NCI-H1417 treated with DMSO at 0.1 percent for 48 hours (cell line): ENCODE measurements around the gene REPIN1.

Experiments
- DNase-seq: peaks from one replicate; lab custom pipeline; 2025; lab: John Stamatoyannopoulos, UW

Gene REPIN1

DNA sequence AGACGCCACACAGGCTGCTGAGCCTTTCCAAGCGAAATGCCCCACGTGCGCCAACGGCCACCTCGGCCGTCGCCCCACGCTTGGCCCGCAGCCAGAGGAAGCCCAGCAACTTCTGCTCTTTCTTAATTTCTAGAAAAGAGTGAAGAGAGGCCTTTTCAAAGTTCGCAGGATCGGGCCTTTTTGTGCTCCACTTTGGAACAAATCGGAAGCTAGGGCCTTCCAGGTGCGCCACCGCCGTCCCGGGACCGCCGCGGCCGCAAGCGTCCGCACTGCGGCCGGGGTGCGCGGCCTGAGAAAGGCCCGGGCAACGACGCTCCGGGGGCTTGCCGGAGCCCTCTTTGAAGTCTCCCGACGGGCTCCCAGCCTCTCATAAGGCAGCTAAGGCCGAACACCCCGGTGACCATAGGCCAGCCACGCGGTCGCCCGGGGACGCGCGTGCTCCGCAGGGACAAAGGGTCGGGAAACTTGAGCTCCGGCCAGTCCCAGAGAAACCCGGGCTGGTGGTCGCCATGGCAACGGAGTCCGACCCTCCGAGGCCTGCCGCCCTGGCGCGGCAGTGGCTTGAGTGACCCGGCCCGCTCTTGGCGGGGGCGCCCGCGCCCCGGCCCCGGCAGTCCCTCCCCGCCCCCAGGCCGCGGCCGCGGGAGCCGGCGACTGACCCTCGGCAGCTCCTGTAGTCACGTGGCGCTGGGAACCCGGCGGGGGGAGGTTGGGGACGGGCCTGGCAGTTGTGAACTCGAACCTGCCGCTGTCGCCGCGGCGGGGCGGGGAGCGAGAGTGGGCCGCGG is at the start of gene REPIN1:
REPIN1 (plus strand) TSS at position 727 of the 788 bp plus-strand sequence. CDS start 890 bp downstream, outside the sequence.
- DNase-seq = peak; percentile 64

GRCh38 chr7:150321788-150322113 is 46.9 kb upstream of the REPIN1 start:
- DNase-seq = no peak

DNA sequence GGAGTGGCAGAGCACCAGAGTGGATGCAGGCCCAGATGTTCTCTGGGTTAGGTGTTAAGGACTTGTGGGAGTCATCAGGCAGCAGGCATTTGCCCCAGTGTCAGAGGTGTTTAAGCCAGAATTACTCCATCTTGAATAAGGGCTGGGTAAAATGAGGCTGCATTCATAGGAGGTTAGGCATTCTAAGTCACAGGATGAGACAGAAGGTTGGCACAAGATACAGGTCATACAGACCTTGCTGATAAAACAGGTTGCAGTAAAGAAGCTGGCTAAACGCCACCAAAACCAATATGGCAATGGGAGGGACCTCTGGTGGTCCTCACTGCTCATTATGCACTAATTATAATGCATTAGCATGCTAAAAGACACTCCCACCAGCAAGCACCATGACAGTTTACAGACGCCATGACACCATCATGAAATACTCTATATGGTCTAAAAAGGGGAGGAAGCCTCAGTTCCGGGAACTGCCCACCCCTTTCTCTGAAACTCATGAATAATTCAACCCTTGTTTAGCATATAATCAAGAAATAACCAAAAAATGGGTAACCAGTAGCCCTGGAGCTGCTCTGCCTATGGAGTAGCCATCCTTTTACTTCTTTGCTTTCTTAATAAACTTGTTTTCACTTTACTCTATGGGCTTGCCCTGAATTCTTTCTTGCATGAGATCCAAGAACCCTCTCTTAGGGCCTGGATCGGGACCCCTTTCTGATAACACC is 46.3 kb upstream of the REPIN1 start:
- DNase-seq = no peak

DNA sequence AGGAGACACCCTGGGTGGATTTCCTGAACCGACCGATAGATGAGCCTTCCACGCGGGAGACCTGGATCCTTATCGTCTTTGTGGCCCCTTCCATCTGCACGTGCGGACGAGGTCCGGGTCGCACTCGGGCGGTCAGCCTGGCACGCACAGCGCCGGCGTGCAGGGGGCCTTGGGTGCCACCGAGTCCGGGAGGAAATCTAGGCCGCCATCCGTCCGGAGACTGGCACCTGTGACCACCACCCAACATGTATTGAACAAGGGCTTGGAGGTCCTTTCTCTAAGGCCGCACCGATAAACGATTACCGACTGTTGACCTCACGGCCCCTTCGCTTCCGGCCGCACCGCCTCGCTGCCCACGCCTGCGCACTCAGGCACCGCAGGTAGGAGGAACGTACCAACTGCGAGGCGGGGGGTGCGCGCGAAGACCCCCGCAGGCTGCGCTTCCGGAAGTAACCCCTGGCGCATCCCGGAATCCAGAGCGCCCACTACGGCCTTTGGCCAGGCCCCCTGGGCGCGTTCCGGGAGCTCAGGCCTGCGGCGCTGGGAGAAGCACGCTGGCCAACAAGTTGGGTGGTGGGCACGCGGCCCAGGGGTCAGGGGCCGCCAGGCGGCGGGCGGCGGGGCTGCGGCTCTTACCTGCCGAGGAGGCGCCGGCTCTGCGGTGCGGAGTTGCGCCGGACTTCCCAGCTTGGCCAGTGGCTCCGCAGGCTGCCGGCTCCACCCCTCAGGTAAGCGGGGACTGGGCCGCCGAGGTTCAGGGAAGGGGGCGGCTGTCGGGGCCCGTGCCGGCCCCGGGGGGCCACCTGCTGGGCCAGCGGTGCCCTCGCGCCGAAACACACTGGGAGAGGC is 45.6 kb upstream of the REPIN1 start, which contains the start of the genes ACTR3C and LRRC61:
ACTR3C (minus strand) TSS at position 713 of the 849 bp plus-strand sequence. CDS start 28,249 bp downstream, outside the sequence.
LRRC61 (plus strand) TSS at position 523 of the 849 bp plus-strand sequence. CDS start 13,507 bp downstream, outside the sequence.
- peak; percentile 76 for DNase-seq

DNA sequence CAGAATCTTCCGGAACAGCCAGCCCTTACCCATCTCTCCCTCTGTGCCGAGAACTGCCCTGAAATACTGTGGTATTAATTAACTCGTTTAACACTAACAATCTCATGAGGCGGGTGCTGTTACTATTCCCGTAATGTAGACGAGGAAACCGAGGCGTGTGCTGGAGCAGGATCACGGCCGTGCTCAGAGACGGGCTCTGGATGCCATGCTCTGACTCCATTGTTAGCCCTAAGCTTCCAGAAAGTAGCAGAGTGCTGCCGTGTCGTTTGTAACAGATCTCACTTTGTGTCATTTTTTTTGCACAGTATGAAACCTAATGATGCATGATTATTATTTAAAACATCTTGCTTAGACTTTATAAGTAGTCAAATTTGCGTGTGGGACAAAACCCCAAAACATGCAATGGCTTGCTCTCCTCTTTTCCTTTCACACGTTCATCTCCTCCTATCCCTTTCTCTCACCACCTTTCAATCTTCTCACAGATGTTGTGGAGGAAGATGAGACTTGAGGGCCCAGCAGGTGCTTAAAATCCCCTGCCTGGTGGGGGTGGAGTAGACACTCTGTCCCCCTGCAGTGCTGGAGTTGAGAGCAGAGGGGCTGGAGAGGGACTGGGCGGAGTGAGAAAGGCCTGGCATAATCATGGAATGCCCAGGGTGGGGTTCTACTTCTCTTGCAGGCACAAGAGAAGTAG is 44.8 kb upstream of the REPIN1 start:
- no peak for DNase-seq

DNA sequence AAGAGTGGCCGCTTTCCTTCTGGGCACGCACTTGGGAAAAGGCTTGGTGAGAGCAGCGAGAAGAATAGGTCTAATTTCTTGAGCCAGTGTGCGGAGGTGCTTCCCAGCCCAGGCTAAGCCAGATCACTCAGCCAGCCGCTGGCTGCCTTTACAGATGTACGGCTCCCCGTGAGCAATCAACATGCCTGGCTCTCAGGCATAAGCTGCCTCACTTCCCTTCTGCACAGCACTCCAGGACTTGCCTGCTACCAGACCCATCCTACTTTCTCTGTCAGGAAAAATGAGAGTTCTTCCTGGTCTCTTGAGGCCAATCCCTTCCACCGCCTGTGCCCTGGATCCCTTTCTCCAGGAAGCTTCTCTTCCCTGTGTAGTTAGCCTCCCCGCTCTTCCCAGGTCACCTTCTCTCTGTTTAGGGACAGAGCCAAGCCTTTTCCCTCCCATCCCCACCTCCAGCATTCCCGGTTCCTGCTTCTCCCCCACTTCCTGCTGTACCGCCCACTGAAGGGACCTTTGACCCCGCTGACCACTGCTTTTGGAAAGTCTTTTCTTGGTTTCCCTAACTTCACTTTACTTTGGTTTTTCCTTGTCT is 44.2 kb upstream of the REPIN1 start:
- no peak for DNase-seq

- DNase-seq = no peak
These were observed 43.5 kb upstream of the REPIN1 start for GRCh38 chr7:150325110-150325611.

DNA sequence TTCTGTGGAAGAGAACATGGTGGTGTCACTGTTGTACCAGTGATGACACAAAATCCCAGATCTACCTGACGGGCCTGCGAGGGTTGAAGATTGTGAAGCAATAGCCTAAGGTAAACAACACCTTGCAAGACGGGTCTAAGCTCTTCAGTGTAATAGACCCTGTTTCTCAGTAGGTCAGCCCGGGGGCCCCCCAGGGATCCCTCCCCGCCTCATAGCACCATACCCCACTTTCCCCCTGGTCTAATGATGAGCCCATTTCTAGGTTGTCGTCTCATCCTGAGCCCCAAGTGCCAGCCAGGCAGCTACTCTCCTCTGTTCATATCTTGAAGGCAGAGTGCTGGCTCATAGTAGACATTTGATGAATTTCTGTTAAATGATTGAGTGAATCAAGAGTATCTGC is 42.7 kb upstream of the REPIN1 start:
- no peak for DNase-seq

- DNase-seq = no peak
These were observed 41.9 kb upstream of the REPIN1 start for GRCh38 chr7:150326657-150327268.

DNA sequence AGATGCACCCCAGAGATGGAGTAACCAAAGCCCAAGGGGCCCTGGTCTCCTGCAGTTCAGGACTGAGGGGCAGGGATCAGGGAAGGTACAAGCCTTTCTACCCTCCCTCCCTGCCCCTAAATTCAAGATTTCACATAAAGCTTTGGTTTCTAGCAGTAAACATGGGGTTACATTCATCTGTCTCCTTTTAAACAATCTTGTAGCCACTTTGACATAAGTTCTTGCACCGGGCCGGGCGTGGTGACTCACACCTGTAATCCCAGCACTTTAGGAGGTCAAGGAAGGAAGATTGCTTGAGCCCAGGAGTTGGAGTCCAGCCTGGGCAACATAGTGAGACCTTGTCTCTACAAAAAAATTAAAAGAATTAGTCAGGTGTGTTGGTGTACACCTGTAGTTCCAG is 41.3 kb upstream of the REPIN1 start:
- no peak for DNase-seq

- DNase-seq = no peak
These were observed 39.1 kb upstream of the REPIN1 start for GRCh38 chr7:150329331-150330120.

DNA sequence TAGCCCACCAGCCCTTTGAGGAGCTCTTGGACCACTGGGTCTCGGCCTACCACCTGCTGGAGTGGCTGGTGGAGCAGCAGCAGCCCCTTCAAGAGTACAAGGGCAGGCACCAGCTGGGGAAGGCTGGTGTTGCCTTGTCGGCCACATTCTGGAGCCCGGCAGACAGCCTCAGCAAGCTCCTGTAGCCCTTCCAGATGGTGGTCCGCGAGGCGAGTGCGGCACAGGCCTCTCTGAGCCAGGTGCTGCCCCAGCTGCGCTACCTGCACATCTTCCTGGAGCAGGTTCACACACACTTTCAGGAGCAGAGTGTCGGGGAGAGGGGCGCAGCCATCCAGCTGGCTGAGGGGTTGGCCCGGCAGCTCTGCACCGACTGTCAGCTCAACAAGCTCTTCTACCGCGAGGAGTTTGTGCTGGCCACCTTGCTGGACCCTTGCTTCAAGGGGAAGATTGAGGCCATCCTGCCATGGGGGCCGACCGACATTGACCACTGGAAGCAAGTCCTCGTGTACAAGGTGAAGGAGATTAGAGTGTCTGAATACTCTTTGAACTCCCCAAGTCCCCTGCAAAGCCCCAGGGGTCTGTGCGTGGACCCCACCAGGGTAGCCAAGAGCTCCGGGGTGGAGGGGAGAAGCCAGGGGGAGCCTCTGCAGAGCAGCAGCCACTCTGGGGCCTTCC is 38.3 kb upstream of the REPIN1 start:
- DNase-seq = no peak

DNA sequence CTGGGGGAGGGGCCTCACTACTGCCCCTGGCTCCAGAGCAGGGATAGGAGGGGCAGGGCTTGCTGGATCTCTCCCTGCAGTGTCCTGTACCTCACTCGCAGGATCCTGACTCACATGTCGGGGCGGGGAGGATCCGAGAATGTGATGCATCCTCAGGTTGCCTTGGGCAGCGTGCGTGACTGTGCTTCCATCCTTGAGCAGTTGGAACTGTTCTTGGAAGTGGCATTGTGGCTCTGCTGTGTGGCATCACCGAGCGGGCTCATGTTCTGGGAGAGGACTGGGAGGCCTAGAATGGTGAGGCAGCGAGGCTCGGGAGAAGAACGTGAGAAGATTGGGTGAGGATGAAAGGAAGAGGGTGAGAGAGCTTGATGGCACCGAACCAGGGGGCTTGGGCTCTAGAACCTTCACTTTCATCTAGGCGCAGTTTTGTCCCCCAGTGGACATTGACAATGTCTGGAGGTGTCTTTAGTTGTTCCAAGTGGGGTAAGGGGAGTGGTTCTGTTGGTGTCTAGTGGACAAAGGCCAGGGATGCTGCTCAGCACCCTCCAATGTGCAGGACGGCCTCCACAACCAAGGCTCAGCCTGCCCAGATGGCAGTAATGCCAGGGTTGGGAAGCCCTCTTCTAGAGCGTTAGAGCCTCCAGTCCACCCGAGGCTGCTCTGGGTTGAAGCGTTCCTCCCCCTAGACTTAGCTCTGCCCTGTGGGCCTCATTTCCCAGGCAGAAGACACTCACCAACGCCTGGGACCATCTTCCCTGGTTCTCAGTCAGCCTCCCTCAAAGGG is 35.6 kb upstream of the REPIN1 start:
- no peak for DNase-seq

DNA sequence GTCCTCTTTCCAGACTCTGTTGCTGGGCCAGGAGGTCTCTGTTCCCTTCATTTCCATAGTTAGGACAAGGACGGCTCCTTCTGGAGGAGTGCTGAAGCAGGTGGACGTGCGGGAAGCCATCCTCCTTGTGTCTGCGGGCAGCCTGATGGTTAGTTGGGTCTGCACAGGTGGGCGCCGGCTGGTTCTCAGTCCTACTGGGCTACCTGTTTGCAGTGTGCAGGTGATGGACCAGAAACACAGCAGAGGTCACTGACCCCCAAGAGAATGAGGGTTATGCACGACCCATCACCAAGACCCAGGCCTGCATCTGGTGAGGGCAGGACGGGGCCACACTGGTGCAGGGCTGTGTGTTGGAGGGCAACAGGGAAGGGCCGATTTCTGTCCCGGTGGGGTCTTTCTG is 35.0 kb upstream of the REPIN1 start:
- DNase-seq = no peak

- DNase-seq = no peak
These were observed 34.5 kb upstream of the REPIN1 start for GRCh38 chr7:150334108-150334507.

- no peak for DNase-seq
These were observed 33.4 kb upstream of the REPIN1 start for GRCh38 chr7:150335108-150335773.

DNA sequence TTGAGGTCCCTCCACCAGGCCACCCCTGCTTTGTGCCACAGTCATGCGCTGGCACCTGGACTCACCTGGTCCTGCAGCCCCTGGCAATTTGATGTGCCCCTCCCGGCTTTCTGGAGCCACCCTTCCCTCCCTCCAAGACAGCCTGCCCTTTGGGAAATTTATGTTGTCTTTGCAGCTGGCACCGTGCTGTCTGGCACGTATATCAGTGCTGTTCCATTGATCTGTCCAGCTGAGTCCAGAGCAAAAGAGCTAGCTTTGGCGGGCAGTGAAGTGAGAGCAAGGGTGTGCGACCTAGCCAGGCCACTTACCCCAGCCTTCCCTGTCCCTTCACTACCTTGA is 32.9 kb upstream of the REPIN1 start:
- DNase-seq = no peak

GRCh38 chr7:150336746-150337145 is 31.9 kb upstream of the REPIN1 start:
- DNase-seq = no peak
